Ammon's horn (tissue), 1 donor: ENCODE data around the gene TMEM171.

Experiments
- DNase-seq: peaks from one replicate; pipeline ENCODE4 v3.0.0-alpha.2; 2016; ENCODE audit warnings: low spot score

The TMEM171 gene

DNA sequence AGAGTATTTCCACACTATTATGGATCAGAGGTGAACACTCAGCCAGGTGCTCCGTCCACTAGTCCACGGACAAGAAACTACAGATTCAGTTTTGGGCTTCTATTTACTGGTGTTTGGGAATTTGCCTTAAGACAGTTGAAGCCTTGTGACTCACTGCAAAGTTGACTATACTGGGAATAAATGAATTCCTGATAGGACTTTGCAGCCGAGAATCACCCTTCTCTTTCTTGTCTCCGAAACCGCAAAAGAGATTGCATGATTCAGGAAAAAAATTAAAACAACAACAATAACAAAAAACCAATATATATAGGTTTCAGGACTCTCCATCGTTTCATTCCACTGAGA lies 716 bp downstream of the TMEM171 start:
- no peak for DNase-seq

DNA sequence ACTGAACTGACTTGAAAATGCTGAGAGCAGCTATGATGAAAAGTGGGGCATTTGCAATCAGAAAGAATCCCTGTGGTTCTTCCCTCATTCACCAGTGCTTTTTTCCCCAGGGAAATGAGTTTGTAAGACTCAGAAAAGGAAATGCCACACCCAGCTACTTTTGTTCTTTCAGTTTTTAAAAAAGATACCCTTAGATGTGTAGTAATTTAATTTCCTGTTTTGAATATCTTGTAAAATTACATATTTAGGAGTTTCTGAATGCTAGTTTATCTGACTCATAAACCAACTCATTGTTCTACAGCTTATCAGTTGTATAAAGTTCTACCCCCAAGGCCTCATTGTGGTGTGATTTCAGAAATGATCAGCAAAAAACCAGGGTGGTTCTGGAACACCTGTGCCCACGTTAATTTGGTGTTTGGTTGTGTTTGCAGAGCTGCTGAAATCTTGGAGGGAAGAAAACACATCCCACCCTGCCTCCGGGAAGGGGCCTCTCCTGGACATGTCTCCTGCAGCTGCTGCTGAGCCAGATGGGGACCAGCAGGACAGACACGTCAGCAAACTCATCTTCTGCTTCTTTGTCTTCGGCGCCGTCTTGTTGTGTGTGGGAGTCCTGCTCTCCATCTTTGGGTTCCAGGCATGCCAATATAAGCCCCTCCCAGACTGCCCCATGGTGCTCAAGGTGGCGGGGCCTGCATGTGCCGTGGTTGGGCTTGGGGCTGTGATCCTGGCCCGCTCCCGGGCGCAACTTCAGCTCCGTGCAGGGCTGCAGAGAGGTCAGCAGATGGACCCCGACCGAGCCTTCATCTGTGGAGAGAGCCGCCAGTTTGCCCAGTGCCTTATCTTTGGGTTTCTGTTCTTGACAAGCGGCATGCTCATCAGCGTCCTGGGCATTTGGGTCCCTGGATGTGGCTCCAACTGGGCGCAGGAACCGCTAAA lies 2.8 kb downstream of the TMEM171 start:
- DNase-seq: no peak

DNA sequence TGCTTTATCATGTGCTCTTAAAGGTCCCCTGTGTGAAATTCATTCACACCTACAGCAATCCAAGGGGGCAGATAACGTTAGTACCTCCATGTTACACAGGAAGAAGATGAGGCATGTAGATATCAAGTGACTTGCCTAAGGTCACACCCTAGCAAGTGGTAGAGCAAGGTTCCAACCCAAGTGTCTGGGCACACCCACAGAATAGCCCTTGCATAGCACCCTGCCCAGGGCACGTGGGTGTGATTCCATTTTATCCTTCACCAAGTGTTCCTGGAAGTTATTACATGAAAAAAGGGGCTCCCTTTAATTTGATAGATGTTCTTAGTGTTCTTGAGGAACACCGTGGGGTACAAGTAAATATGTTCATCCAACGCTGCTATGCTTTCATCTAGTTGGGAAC lies 4.9 kb downstream of the TMEM171 start:
- no peak for DNase-seq

DNA sequence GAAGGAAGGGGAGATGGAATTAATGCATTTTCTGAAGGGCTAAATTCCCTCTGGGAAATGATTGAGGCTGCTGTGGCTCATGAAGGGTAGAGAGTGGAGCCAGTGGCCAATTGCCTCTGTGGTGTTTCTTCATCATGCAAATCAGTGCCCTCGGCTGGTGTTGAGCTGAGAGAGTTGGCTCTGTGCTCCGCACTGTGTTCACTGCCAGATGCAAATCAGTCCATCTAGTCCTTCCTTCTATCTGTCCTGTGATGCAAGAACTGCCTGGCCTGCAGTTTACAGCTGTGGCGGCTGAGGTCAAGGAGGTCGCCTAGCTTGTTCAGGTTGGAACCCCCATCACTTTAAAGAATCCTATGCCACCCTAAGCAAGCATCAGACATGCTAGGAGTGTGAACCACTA lies 6.0 kb downstream of the TMEM171 start:
- DNase-seq: peak; percentile 83

DNA sequence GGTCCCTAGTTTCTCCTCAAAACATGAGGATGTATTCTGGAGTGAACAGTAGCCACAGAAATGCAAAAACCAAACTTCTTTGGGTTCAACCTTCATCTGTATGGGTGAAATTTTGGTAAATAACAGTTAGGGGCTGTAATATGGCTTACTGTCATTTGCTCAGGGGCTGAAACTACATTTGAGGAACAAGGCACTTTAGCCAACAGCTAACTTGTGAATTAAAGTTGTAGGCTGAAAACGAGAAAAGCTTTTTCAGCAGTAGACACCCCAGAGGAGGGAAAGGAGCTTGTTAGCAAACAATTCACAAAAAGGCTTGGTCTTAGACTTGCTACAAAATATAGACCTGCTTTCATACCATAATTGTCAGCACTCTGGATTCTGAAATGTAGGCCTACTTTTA lies 6.6 kb downstream of the TMEM171 start:
- no peak for DNase-seq

DNA sequence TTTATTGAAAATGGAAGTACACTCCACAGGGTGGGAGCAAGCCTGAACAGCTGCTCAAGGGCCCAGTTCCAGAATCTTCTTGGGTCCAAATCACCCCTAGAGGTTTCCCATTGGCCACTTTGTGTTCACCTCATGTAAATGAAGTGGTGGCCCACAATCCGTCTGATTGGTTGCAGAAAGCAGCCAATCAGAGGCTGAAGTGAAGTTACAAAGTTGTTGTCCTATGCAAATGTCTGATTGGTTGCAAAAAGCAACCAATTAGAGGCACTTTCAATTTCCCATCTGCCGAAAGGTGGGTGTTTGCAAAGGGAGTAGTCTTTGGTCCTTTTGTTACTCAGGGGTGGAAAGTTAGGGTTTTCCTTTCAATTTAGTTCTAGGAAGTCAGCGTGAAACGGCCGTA lies 8.8 kb downstream of the TMEM171 start:
- DNase-seq: no peak

DNA sequence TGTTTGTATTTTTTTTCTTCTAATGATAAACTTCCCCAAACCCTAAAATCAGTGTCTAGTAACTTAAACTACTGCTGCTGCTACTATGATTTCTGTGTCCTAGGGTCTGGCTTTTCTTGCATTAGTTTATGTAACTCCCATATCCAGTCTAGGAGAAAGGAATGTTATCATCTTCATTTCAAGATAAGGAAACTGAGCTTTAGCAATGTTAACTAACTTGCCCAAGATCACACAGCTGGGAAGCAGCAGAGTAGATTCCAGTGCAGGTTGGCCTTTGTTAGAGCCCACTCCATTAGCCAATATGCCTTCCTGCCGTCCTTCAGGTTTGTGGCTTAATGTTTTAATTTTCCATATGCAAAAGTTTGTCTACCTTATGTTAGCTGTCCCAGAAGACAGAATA lies 10.4 kb downstream of the TMEM171 start:
- DNase-seq: no peak

DNA sequence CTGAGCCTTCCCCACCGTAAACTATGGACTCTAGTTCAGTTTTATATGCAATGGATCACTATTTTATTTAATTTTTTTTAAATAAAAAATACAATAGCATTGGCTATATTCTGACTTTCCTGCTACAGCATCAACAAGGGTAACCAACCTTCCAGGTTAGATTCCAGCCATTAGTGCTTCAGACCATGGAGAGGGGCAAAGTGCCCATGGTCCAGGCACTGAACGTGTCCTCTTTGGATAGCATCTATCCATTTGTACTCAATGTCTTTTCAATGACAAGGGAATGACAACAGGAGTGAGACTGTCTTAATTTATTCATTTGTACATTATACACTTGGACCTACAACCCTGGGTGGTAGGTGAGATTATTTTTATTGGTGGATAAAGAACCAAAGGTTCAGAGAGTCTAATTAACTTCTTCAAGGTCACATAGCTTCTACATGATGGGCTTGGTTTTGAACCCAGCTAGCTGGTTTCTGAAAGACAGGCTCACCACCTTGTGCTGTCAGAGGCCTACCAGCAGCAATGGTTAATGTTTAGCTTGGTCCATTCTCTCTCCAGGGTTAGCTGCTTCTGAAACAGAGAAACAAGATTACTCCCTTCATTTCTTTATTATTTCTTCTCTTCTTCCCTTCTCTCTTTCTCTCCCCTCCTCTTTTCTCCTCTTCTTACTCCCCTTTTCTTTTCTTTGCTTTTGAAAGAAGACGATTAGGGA lies 11.5 kb downstream of the TMEM171 start:
- no peak for DNase-seq

DNA sequence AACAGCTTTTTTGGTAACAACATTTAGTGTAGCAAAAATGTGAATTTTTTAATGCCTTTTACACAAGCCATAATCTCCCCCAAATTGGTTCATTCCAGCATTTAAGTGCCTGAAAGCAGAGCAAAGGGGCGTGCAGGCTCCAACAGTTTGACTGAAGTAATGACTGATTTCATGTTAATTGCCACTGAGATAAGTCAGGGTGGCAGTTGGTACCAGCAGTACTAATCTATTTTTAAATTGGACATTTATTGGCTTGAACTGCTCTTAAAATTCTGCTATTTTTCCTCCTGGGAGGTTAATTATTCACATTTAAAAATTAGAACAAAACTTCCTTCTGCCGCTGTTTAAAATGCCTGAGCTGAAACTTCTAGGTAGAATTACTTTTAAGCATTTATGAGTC lies 12.4 kb downstream of the TMEM171 start:
- DNase-seq: no peak

DNA sequence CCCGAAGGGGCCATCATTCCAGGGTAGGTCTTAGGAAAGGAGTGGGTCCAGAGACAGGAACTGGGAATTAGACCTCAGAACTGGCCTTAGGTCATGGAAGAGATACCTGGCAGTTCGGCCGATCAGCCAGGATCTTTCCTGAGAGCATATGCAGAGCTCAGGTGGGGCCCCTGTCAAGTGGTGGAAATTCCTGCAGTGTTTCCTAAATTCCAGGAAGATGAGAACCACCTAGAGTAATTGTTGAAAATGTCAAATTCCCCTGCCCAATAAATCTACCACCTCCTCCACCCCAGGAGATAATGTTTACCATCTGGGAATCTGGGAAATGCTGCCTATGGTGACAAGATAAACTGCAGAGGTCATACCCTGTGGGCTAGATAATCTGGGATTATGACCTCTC lies 14.6 kb downstream of the TMEM171 start:
- no peak for DNase-seq

DNA sequence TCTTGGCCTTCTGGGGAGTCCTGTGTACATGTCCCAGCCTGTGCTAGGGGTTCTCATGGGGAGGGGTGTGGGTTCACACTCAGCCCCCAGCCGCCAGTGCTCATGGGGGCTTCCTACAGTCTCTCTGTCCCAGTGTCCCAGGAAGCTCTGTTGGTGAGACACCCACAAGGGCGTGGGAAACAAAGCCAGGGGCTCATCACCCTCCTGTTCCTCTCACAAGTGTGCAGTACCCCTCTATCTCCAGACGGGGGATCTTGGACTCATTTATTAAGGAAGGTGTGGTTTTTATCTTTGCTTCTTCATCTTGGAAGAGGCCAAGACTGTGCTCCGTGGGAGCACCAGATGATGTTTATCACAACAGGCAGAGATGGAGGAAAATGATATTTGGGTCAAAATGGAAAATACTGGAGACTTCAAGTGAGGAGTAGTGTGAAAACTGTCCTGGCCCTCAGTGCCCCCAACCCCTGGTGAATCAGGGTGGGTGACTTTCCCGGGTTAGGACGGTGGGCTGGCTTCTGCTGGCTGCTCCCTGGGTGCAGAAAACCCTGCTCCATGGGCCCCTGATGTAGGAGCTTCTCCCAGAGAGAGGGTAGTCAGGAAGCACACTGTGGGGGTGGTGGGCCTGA lies 15.2 kb downstream of the TMEM171 start:
- no peak for DNase-seq

DNA sequence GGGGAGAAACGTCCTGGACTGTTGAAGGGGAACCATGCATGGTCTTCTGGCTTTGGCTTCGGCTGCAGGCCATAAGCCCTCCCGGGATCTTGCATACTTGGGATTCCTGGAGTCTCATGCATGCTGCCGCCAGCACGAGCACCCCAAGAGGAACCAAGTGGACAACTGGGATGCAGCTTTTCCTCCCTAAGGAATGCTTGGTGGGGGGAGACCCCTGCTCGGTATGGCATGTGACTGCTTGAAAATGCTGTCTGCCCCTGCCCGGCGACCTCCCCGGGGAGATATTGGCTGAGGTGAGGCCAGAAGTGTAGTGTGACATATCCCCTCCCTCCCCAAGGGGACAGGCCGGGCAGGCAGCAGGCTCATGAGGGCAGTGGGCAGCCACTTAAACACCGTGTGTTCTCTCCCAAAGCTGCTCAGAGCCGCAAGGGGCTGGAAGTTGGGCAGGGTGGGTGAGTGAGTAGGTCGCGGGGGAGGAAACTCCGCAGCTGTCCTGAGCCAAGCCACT lies 15.7 kb downstream of the TMEM171 start:
- no peak for DNase-seq

DNA sequence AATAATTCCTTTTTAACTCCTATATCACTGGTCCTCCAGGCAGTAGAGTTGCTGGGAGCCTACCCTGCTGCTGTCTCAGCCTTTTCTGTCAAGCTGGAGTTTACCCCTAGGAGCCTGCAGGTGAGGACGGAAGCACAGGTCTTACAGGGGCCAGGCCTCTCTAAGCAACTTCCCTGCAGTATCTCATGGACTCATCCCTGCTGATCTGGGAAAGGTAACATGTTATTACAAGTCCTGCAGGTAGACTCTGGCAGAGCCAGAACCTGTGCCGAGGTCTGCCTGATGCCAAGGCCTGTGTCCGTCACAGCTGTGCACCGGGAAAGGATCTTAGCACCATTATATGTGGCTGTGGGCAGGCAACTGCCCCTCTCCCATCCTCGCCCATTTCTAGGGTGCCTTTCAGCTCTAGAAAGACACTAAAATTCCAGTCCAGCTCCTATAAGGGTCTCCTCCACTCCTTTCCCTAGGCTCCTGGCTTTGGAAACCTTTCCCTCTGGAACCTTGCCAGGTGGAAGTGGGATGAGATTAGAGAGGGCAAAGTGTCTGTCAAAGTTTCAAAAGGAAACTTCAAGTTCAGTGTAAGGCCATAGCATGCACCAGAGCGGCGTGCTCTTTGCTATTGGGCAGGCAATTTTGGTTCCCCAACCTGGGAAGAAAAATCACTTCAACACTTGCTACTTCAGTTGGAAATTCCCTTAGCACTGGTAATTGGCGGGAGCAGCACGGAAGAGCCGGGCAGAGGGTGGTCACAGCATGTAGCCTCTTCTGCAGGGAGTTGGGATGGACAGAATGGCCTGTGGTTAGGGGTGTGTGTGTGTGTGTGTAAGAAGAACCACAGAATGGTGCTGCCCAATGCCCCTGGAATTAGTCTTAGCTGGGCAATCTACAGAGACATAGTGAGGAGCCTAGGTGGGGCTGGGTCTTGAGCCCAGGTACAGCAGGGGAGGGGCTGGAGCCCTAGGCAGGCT lies 17.5 kb downstream of the TMEM171 start:
- DNase-seq: no peak

DNA sequence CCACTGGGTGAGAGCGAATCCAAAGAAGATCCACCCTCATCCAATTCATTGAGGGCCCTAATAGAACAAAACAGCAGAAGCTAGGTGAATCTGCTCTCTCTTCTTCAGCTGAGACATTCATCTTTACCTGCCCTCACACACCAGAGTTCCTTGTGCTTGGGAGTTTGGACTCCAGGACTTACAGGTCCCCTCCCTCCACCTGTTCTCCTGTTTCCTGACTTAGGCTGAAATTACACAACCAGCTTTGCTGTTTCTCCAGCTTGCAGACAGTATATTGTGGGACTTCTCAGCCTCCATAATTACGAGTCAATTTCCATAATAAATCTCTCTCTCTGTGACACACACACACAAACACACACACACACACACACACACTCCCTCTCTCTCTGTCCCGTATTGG lies 19.1 kb downstream of the TMEM171 start:
- no peak for DNase-seq

DNA sequence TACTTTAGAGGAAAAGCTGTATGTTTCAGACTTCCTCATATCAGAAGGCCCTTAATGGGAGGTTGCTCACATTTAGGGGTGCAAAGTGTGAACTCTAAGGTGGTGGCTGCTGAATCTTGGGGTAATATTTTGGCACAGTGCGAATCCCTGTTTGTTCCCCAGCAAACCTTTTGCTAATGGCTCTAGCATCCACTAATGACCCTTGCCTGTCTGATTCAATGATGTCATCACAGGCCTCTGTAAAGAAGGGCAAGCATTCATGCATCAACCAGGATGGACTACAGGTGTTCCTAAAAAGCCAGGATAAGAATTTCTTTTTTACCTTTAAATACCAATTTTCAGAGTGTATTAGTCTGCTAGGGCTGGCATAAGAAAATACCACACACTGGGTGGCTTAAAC lies 20.4 kb downstream of the TMEM171 start:
- no peak for DNase-seq

DNA sequence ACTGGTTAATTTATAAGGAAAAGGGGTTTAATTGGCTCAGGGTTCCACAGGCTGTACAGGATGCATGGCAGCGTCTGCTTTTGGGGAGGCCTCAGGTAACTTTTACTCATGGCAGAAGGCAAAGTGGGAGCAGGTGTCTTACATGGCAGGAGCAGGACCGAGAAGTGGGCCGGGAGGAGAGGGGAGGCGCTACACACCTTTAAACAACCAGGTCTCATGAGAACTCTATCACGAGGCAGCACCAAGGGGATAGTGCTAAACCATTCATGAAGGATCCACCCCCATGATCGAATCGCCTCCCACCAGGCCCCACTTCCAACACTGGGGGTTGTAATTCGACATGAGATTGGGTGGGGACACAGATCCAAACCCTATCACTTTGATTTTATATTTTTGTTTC lies 21.7 kb downstream of the TMEM171 start:
- no peak for DNase-seq

DNA sequence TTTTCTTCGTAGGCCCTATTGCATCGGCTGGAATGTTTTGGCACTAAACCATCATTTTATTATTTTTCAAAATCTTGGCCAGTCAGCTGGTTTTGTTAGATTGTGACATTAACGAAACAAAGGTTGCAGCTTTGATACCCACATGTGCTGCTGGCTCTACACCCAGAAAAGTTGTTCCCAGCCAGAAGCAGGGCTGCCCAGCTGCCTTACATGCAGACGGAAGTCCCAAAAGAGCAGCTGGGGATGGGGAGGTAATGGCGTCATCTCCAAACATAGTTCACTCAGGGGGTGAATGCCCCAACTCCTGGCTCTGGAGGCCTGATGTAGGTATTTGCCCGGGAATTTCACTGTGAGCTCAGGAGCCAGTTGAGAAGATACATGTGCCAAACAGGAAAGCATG lies 23.3 kb downstream of the TMEM171 start:
- no peak for DNase-seq

DNA sequence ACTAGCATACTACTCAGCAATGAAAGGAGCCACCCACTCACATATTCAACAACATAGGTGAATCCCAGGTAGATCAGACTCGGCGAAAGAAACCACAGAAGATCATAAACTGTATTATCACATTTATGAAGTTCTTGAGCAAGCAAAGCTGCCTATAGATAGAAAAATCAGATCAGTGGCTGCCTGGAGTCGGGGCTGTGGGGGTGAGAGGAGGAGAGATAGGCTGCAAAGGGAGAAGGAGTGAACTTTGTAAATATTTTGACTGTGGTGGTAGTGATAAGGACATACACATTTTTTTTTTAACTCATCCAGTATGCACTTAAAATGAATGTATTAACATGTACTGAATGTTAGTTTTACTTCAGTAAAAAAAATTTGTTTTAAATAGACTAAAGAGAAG lies 29.2 kb downstream of the TMEM171 start:
- DNase-seq: no peak

DNA sequence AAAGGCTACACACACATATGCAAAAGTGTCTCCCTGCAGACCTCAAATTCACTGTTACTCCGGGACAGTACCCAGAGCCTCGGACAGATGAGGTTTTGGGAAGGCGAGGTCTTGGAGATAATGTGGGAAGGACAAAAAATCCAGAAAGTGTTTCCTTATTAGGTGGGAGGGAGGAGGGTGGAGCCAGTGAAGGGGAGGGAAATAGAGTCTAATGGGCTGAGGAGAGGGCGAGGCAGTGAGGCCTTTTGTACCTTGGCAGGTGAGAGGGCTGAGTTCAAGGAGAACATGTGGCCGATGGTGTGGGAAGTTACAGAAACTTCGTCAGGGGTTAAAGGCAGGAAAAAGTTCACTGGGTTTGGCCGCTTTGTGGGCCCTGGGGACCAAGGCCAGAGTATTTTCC lies 30.5 kb downstream of the TMEM171 start:
- no peak for DNase-seq

DNA sequence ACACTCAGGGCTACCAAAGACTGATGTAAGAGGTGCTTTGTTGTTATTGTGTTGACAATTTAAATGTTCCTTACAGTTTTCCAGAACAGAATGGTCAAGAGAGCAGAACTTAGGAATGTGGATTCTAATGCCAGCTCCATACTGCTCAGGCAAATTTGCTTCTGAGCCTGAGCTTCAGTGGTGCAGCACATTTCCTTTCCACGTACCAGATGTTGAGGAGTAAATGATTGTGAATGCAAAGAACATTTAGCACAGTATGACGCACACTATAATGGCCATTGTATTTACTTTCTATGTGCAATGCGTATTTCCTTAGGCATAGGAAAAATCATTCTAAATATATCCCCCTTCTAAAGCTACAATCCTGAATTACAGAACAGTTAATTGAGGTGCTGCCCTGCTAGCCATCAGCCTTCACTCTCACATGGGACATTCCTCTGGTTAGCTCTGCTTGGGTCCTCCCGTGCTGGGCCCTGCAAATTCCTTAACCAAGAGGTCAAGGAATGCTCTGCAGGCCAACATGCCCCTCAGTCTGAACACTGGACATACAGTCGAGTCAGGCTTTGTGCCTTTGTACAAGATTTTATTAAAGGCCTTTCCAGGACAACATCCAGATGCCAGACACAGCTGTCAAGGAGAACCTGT lies 31.5 kb downstream of the TMEM171 start:
- no peak for DNase-seq
